Panc1 (cell line): ENCODE measurements around the gene ABHD8. TPM values are rescaled to one million over a fixed set of nuclear protein-coding genes. Genes with fewer than 3 reads are reported as not detected.
A peak's percentile ranks its signal among the peaks of the same experiment; 100 is the strongest.
"Not testable (repeated sequence)": the region's sequence is repeated elsewhere in the genome, so short reads cannot be mapped to it uniquely, and the experiment has no call there.

Source experiments
- ATAC-seq: fragments of 200-7000 bp; cut with Tn5 transposase; 2 replicates; pipeline ENCODE4 v1.9.1; 2020; ENCODE audit warnings: mild to moderate bottlenecking, moderate library complexity
- BruUV-seq: library from RNA; stranded (reverse); fragments of 400-500 nt; replicated peaks from 2 replicates; lab custom pipeline; 2021; lab: Mats Ljungman, UMichigan
- CTCF ChIA-PET: fragments of 300-600 bp; sonication (Branson Sonifier 250); formaldehyde crosslinking; loops from one replicate; lab custom pipeline; 2022; ENCODE audit warnings: antibody characterized with exemption; lab: Charles Lee
- POLR2A ChIA-PET: fragments of 300-600 bp; sonication (Branson Sonifier 250); formaldehyde crosslinking; loops from one replicate; lab custom pipeline; 2022; ENCODE audit warnings: antibody characterized with exemption; lab: Charles Lee
- DNase-seq: peaks from one replicate; pipeline ENCODE4 v3.0.0-alpha.2; 2010; ENCODE audit warnings: low read depth, low spot score
- H3K27ac ChIP-seq: 2 replicates; pipeline ENCODE4 v1.5.1; 2011; ENCODE audit warnings: mild to moderate bottlenecking, low read length, inconsistent platforms
- H3K27me3 ChIP-seq: fragments of 200-500 bp; sonication (Bioruptor generic); 2 replicates; pipeline ENCODE4 v1.6.0; 2014; ENCODE audit warnings: low read length, inconsistent platforms; ENCODE audit not compliant: control insufficient read depth, insufficient read depth
- H3K36me3 ChIP-seq: fragments of 200-500 bp; sonication (Bioruptor generic); 2 replicates; pipeline ENCODE4 v1.5.1; 2014; ENCODE audit warnings: inconsistent platforms, mild to moderate bottlenecking, low read length, moderate library complexity; ENCODE audit not compliant: control insufficient read depth, insufficient read depth
- H3K4me1 ChIP-seq: 2 replicates; pipeline ENCODE4 v1.5.1; 2011; ENCODE audit warnings: inconsistent platforms, mild to moderate bottlenecking, low read length, moderate library complexity; ENCODE audit not compliant: control insufficient read depth, insufficient read depth
- H3K4me3 ChIP-seq, 2 experiments: 2 replicates each; pipeline ENCODE4 v1.5.1; 2011 to 2012; ENCODE audit warnings: low read depth in 2 of 2, low read length in 2 of 2, mild to moderate bottlenecking in 2 of 2, inconsistent platforms in 1 of 2, moderate library complexity in 1 of 2
- H3K9me3 ChIP-seq: fragments of 200-500 bp; sonication (Bioruptor generic); 2 replicates; pipeline ENCODE4 v1.5.1; 2014; ENCODE audit warnings: low read depth, mild to moderate bottlenecking, inconsistent platforms, low read length, moderate library complexity; ENCODE audit not compliant: control insufficient read depth, insufficient read depth
- POLR2AphosphoS5 ChIP-seq: IDR thresholded peaks from 2 replicates; pipeline ENCODE4 v1.6.1; 2012; ENCODE audit warnings: mild to moderate bottlenecking, low read depth, low read length, moderate library complexity
- SIN3A ChIP-seq: IDR thresholded peaks from 2 replicates; pipeline ENCODE4 v1.6.1; 2012; ENCODE audit warnings: low read depth, mild to moderate bottlenecking, low read length, moderate library complexity, borderline replicate concordance; ENCODE audit not compliant: insufficient read depth
- TCF7L2 ChIP-seq: IDR thresholded peaks from 2 replicates; pipeline ENCODE4 v1.6.1; 2011; ENCODE audit warnings: mild to moderate bottlenecking, low read depth, low read length, inconsistent platforms
- in situ Hi-C: cut with HindIII; loops from 2 replicates; pipeline ENCODE4 v1.10.0; 2016; ENCODE audit warnings: low sequenced_read_pairs, low pct_unique_long_range_greater_than_20kb
- intact Hi-C: fragments of 100-400 bp; cut with micrococcal nuclease; formaldehyde crosslinking; loops from one replicate; pipeline ENCODE4 v1.10.0; 2022; ENCODE audit not compliant: unreplicated experiment
- total RNA-seq: library from RNA; stranded (reverse); gene quantifications from one replicate; pipeline ENCODE4 v1.2.1, GENCODE V29; 2021; ENCODE audit not compliant: unreplicated experiment
- TF ChIP-seq, protein P1 (sequence below), 2 experiments: IDR thresholded peaks; 2 replicates each; pipeline ENCODE4 v1.6.1; 2011 to 2012; ENCODE audit warnings: low read depth in 2 of 2, control low read depth in 1 of 2, low read length in 1 of 2, mild to moderate bottlenecking in 1 of 2, moderate library complexity in 1 of 2; ENCODE audit not compliant: insufficient read depth in 1 of 2
- TF ChIP-seq, protein P2 (sequence below): fragments of 450-650 bp; IDR thresholded peaks from 2 replicates; pipeline ENCODE4 v1.5.1; 2017; ENCODE audit warnings: mild to moderate bottlenecking

The ABHD8 gene
- total RNA-seq, 1 experiment from 2014 or later = 19.6 TPM

DNA sequence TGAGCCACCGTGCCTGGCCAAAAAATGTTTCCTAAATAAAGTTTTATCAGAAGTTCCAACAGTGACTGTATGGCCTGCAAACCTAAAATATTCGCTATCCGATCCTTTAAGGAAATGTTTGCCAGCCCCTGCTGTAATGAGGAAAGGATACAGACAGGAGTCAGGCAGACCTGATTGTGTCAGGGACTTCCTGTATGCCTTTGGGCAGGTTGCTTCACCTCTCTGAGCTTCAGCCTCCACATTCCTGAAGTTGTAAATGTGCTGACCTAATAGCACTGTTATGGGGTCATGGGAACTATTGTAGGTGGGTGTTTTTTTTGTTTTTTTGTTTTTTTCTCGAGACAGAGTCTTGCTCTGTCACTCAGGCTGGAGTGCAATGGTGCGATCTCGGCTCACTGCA is 6.2 kb downstream of the ABHD8 start:
- H3K36me3 ChIP-seq = no peaks in the 10 kb centered on the region
- H3K4me1 ChIP-seq = no peaks in the 10 kb centered on the region
- no peaks in the 10 kb centered on the region for H3K9me3 ChIP-seq
- TF ChIP-seq SIN3A = no peak
- no peak for TF ChIP-seq TCF7L2
- no peak for TF ChIP-seq POLR2AphosphoS5
- TF ChIP-seq, protein P1, sequence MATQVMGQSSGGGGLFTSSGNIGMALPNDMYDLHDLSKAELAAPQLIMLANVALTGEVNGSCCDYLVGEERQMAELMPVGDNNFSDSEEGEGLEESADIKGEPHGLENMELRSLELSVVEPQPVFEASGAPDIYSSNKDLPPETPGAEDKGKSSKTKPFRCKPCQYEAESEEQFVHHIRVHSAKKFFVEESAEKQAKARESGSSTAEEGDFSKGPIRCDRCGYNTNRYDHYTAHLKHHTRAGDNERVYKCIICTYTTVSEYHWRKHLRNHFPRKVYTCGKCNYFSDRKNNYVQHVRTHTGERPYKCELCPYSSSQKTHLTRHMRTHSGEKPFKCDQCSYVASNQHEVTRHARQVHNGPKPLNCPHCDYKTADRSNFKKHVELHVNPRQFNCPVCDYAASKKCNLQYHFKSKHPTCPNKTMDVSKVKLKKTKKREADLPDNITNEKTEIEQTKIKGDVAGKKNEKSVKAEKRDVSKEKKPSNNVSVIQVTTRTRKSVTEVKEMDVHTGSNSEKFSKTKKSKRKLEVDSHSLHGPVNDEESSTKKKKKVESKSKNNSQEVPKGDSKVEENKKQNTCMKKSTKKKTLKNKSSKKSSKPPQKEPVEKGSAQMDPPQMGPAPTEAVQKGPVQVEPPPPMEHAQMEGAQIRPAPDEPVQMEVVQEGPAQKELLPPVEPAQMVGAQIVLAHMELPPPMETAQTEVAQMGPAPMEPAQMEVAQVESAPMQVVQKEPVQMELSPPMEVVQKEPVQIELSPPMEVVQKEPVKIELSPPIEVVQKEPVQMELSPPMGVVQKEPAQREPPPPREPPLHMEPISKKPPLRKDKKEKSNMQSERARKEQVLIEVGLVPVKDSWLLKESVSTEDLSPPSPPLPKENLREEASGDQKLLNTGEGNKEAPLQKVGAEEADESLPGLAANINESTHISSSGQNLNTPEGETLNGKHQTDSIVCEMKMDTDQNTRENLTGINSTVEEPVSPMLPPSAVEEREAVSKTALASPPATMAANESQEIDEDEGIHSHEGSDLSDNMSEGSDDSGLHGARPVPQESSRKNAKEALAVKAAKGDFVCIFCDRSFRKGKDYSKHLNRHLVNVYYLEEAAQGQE (IDR thresholded peaks at IDR 0.05; ENCODE audit: insufficient read depth in 1 of 2, low read depth in 2 of 2, low read length in 1 of 2) = no peak
- TF ChIP-seq, protein P2, sequence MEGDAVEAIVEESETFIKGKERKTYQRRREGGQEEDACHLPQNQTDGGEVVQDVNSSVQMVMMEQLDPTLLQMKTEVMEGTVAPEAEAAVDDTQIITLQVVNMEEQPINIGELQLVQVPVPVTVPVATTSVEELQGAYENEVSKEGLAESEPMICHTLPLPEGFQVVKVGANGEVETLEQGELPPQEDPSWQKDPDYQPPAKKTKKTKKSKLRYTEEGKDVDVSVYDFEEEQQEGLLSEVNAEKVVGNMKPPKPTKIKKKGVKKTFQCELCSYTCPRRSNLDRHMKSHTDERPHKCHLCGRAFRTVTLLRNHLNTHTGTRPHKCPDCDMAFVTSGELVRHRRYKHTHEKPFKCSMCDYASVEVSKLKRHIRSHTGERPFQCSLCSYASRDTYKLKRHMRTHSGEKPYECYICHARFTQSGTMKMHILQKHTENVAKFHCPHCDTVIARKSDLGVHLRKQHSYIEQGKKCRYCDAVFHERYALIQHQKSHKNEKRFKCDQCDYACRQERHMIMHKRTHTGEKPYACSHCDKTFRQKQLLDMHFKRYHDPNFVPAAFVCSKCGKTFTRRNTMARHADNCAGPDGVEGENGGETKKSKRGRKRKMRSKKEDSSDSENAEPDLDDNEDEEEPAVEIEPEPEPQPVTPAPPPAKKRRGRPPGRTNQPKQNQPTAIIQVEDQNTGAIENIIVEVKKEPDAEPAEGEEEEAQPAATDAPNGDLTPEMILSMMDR = no peak
- intact Hi-C loops = no loop called here
- no peaks in the 10 kb centered on the region for H3K27me3 ChIP-seq
- CTCF ChIA-PET = interaction anchor here (0.7 kb wide), 1 partner anchor 10 kb away, joined by 7 read pairs; no protein-coding TSS in a partner anchor
- no peak overlapping the region for H3K27ac ChIP-seq
- BruUV-seq = TSS peak; percentile 56
- H3K4me3 ChIP-seq = no peak overlapping the region
- ATAC-seq (no peak), DNase-seq (no peak)
- in situ Hi-C loops = no loop called here
- POLR2A ChIA-PET = no interaction called here

DNA sequence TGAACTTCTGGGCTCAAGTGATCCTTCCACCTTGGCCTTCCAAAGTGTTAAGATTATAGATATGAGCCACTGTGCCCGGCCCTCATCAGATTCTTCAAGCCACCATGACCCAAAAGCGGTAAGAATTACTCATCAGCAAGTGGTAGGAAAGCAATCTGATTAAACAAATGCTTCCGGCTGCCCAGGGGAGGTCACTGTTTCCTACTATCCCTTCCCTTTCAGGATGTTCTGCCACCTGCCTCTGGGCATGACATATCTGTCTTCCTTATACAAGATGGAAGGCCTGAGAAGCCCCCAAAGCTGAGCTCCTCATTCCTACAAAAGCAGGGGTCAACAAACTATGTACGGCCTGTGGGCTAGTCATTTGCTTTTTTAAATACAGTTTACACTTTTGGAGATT is 7.0 kb downstream of the ABHD8 start:
- in situ Hi-C loops (no loop called here), intact Hi-C loops (no loop called here)
- no peak overlapping the region for H3K4me3 ChIP-seq
- peak; percentile 51 for DNase-seq
- H3K36me3 ChIP-seq = no peaks in the 10 kb centered on the region
- ChIA-PET CTCF (interaction anchor here (0.7 kb wide), 1 partner anchor 9 kb away, joined by 7 read pairs; no protein-coding TSS in a partner anchor), POLR2A (no interaction called here)
- no TSS peak for BruUV-seq
- H3K9me3 ChIP-seq = no peaks in the 10 kb centered on the region
- H3K27ac ChIP-seq = no peak overlapping the region; the same call in 1 of the 2 replicates
- no peaks in the 10 kb centered on the region for H3K27me3 ChIP-seq
- ATAC-seq = no peak
- H3K4me1 ChIP-seq = no peaks in the 10 kb centered on the region
- no peak for TF ChIP-seq POLR2AphosphoS5
- TF ChIP-seq, protein P2 = peak; percentile 29; the same call in 1 of the 2 replicates
- TF ChIP-seq, protein P1 (IDR thresholded peaks at IDR 0.05; ENCODE audit: insufficient read depth in 1 of 2, low read depth in 2 of 2, low read length in 1 of 2) = no peak
- no peak for TF ChIP-seq TCF7L2

DNA sequence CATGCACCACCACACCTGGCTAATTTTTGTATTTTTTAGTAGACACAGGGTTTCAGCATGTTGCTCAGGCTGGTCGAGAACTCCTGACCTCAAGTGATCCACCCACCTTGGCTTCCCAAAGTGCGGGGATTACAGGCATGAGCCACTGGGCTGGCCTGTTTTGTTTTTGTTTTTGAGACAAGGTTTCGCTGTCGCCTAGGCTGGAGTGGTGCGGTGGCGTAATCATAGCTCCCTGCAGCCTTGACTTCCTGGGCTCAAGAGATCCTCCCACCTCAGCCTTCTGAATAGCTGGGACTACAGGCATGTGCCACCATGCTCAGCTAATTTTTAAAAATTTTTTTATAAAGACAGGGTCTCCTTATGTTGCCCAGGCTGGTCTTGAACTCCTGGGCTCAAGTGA is 7.7 kb downstream of the ABHD8 start:
- ATAC-seq, CTCF ChIA-PET, H3K27ac ChIP-seq, H3K4me3 ChIP-seq, POLR2A ChIA-PET, H3K27me3 ChIP-seq, H3K36me3 ChIP-seq, H3K4me1 ChIP-seq, H3K9me3 ChIP-seq, DNase-seq, in situ Hi-C loops, BruUV-seq, intact Hi-C loops: not testable (repeated sequence)
